B cell (primary cell): ENCODE results near the gene ITPK1. TPM values are rescaled to one million over a fixed set of nuclear protein-coding genes. Genes with fewer than 3 reads are reported as not detected.

Source experiments
- ATAC-seq: fragments of 200-7000 bp; cut with Tn5 transposase; one replicate; pipeline ENCODE4 v1.10.0; 2021; ENCODE audit warnings: low read depth, mild to moderate bottlenecking, moderate number of reproducible peaks, moderate library complexity
- CTCF ChIA-PET: fragments of 350-600 bp; sonication (Branson Sonifier 250); formaldehyde crosslinking; loops from one replicate; lab custom pipeline; 2021; ENCODE audit warnings: antibody characterized with exemption, inconsistent platforms; lab: Charles Lee
- POLR2A ChIA-PET: fragments of 350-600 bp; sonication (Branson Sonifier 250); formaldehyde crosslinking; loops from one replicate; lab custom pipeline; 2021; ENCODE audit warnings: antibody characterized with exemption; lab: Charles Lee
- DNase-seq: peaks from one replicate; pipeline ENCODE4 v3.0.0; 2013
- H2AFZ ChIP-seq: 2 replicates; pipeline ENCODE4 v1.6.1; 2012; ENCODE audit warnings: mild to moderate bottlenecking, low read depth, low read length; ENCODE audit not compliant: insufficient read depth, poor library complexity, severe bottlenecking
- H3K27ac ChIP-seq, 2 donors: 1 replicate in 1 of 2; 2 replicates in 1 of 2; pipeline ENCODE4 v1.5.1; 2012 to 2013; ENCODE audit warnings: low read length in 2 of 2, mild to moderate bottlenecking in 2 of 2, moderate library complexity in 1 of 2
- H3K27me3 ChIP-seq, 4 experiments: fragments of 200-600 bp in 1 of 4; sonication (generic) in 1 of 4; replicated peaks in 1 of 4; 1 replicate in 2 of 4; 2 replicates in 2 of 4; pipeline versions ENCODE4 v1.6.1 to v1.7.0; 2013 to 2016; ENCODE audit warnings: low read length in 3 of 4, mild to moderate bottlenecking in 2 of 4, mixed read lengths in 1 of 4, moderate library complexity in 1 of 4; ENCODE audit not compliant: insufficient read depth in 4 of 4, control insufficient read depth in 3 of 4; ENCODE audit errors: control extremely low read depth in 1 of 4
- H3K36me3 ChIP-seq, 2 experiments: replicated peaks in 1 of 2; 1 replicate in 1 of 2; 2 replicates in 1 of 2; pipeline versions ENCODE4 v1.6.1 to v1.7.1; 2013; ENCODE audit warnings: low read length in 1 of 2; ENCODE audit not compliant: insufficient read depth in 2 of 2, control insufficient read depth in 1 of 2; ENCODE audit errors: control extremely low read depth in 1 of 2, extremely low read depth in 1 of 2
- H3K4me1 ChIP-seq, 2 donors: fragments of 200-600 bp in 1 of 2; sonication (generic) in 1 of 2; 1 replicate in 1 of 2; 2 replicates in 1 of 2; pipeline versions ENCODE4 v1.5.1 to v1.6.1; 2013 to 2017; ENCODE audit warnings: low read length in 2 of 2; ENCODE audit not compliant: control insufficient read depth in 2 of 2, insufficient read depth in 2 of 2
- H3K4me2 ChIP-seq: replicated peaks from 2 replicates; pipeline ENCODE3; 2012; ENCODE audit warnings: mild to moderate bottlenecking, low read depth, low read length; ENCODE audit not compliant: poor library complexity, severe bottlenecking
- H3K4me3 ChIP-seq, 5 experiments: fragments of 200-600 bp in 1 of 5; sonication (generic) in 1 of 5; 1 replicate in 3 of 5; 2 replicates in 2 of 5; pipeline versions ENCODE4 v1.5.1 to v1.7.0; 2011 to 2016; ENCODE audit warnings: low read length in 4 of 5, mild to moderate bottlenecking in 4 of 5, low read depth in 2 of 5, control low read depth in 1 of 5, moderate library complexity in 1 of 5; ENCODE audit not compliant: insufficient read depth in 1 of 5; ENCODE audit errors: control extremely low read depth in 1 of 5, extremely low read depth in 1 of 5
- H3K79me2 ChIP-seq: fragments of 200-600 bp; sonication (generic); one replicate; pipeline ENCODE4 v1.6.0; 2016; ENCODE audit warnings: low read length; ENCODE audit not compliant: control insufficient read depth, insufficient read depth
- H3K9ac ChIP-seq: fragments of 200-600 bp; sonication (generic); 2 replicates; pipeline ENCODE4 v1.6.1; 2017; ENCODE audit warnings: mild to moderate bottlenecking, low read length, moderate library complexity
- H3K9me3 ChIP-seq, 3 donors: one replicate each; pipeline versions ENCODE4 v1.6.1 to v1.7.1; 2013; ENCODE audit warnings: low read length in 2 of 3; ENCODE audit not compliant: control insufficient read depth in 2 of 3, insufficient read depth in 1 of 3; ENCODE audit errors: control extremely low read depth in 1 of 3
- H4K20me1 ChIP-seq: 2 replicates; pipeline ENCODE4 v1.6.0; 2012; ENCODE audit warnings: mild to moderate bottlenecking, low read length; ENCODE audit not compliant: insufficient read depth, control insufficient read depth, poor library complexity, severe bottlenecking
- H3K27ac Mint-ChIP-seq: one replicate; pipeline ENCODE4 v1.8.0; 2021; ENCODE audit warnings: mixed read lengths
- H3K27me3 Mint-ChIP-seq: one replicate; pipeline ENCODE4 v1.8.0; 2021; ENCODE audit warnings: mixed read lengths
- H3K4me1 Mint-ChIP-seq: one replicate; pipeline ENCODE4 v1.8.0; 2021; ENCODE audit warnings: mixed read lengths
- H3K4me3 Mint-ChIP-seq: one replicate; pipeline ENCODE4 v1.8.0; 2021; ENCODE audit warnings: mixed read lengths
- H3K9me3 Mint-ChIP-seq: one replicate; pipeline ENCODE4 v1.8.0; 2022; ENCODE audit warnings: mixed read lengths; ENCODE audit not compliant: insufficient read depth
- CTCF ChIP-seq: fragments of 200-600 bp; IDR thresholded peaks from one replicate; pipeline ENCODE4 v1.8.0; 2022; ENCODE audit warnings: antibody characterized with exemption, mild to moderate bottlenecking
- EZH2 ChIP-seq: IDR thresholded peaks from 2 replicates; pipeline ENCODE4 v1.6.1; 2012; ENCODE audit warnings: borderline replicate concordance, low read depth, mild to moderate bottlenecking, moderate library complexity, low read length; ENCODE audit not compliant: insufficient read depth, poor library complexity, severe bottlenecking
- WGBS: methylation state at CpG from one replicate; pipeline ENCODE4 v1.1.5; 2013; ENCODE audit warnings: missing lambda C conversion rate; ENCODE audit not compliant: insufficient coverage; 5-methylcytosine and 5-hydroxymethylcytosine counted together
- intact Hi-C: fragments of 100-400 bp; cut with micrococcal nuclease; formaldehyde crosslinking; loops from one replicate; pipeline ENCODE4 v1.10.0; 2022
- polyA plus RNA-seq: library from polyadenylated mRNA; depleted of rRNA; stranded (reverse); fragments of >200 nt; gene quantifications from 2 replicates; pipeline ENCODE4 v1.2.3, GENCODE V29; 2012
- total RNA-seq, 2 donors: library from RNA; stranded (reverse); fragments of 120-200 nt in 1 of 2; gene quantifications; 1 replicate in 1 of 2; 2 replicates in 1 of 2; pipeline versions ENCODE4 v1.2.3 to v1.2.4, GENCODE V29; 2013 to 2022

The ITPK1 gene
- total and polyA plus RNA-seq, 2 donors (not counting 1 experiment from before 2014, with no cell fraction given) = 46.0 to 46.9 TPM

GRCh38 chr14:92965281-92965680 is 150.4 kb downstream of the ITPK1 start:
- H3K4me3 Mint-ChIP-seq = no peak overlapping the region
- Histone ChIP-seq H2AFZ (no peak overlapping the region), H3K27me3 (no peaks in the 10 kb centered on the region), H3K4me3 (no peak overlapping the region), H3K4me1 (no peaks in the 10 kb centered on the region), H4K20me1 (peaks cover 10% of the 10 kb centered on the region), H3K36me3 (peaks cover 0 to 16% of the 10 kb centered on the region in 2 experiments), H3K9ac (no peak overlapping the region), H3K79me2 (peaks cover 9% of the 10 kb centered on the region), H3K27ac (no peak overlapping the region), H3K4me2 (no peak overlapping the region), H3K9me3 (peaks cover 0 to 6% (median 0%) of the 10 kb centered on the region in 3 donors)
- DNase-seq (no peak), ATAC-seq (no peak)
- no peak overlapping the region for H3K27ac Mint-ChIP-seq
- no peak for TF ChIP-seq CTCF
- no peak for TF ChIP-seq EZH2
- WGBS = no CpG with 5 or more reads among the region's 1 CpG
- H3K9me3 Mint-ChIP-seq = peaks cover 3% of the 10 kb centered on the region
- ChIA-PET CTCF (interaction anchor here (0.6 kb wide), 1 partner anchor 260 kb away, joined by 3 read pairs; no protein-coding TSS in a partner anchor), POLR2A (no interaction called here)
- H3K4me1 Mint-ChIP-seq = peaks cover 11% of the 10 kb centered on the region
- intact Hi-C loops = no loop called here
- no peaks in the 10 kb centered on the region for H3K27me3 Mint-ChIP-seq

GRCh38 chr14:92964124-92965109 is 151.3 kb downstream of the ITPK1 start:
- Mint-ChIP-seq H3K4me1 (peaks cover 11% of the 10 kb centered on the region), H3K27ac (no peak overlapping the region), H3K4me3 (no peak overlapping the region), H3K27me3 (no peaks in the 10 kb centered on the region), H3K9me3 (peaks cover 3% of the 10 kb centered on the region)
- H3K79me2 ChIP-seq = peaks cover 9% of the 10 kb centered on the region
- H3K9me3 ChIP-seq = peaks cover 0 to 3% (median 0%) of the 10 kb centered on the region in 3 donors
- no peak for ATAC-seq
- H3K4me2 ChIP-seq = no peak overlapping the region
- intact Hi-C loops = no loop called here
- CTCF ChIA-PET = no interaction called here
- 99% methylated on average over 10 of the region's 12 CpGs for WGBS
- no peaks in the 10 kb centered on the region for H3K27me3 ChIP-seq
- H3K27ac ChIP-seq = no peak overlapping the region
- H3K4me1 ChIP-seq = no peaks in the 10 kb centered on the region
- peaks cover 10% of the 10 kb centered on the region for H4K20me1 ChIP-seq
- POLR2A ChIA-PET = no interaction called here
- no peak overlapping the region for H3K9ac ChIP-seq
- DNase-seq = no peak
- no peak overlapping the region for H2AFZ ChIP-seq
- peaks cover 0 to 21% of the 10 kb centered on the region in 2 experiments for H3K36me3 ChIP-seq
- TF ChIP-seq CTCF (no peak), EZH2 (no peak)
- H3K4me3 ChIP-seq = no peak overlapping the region
